ENCODE measurements around the gene SLC4A1AP. TPM values are rescaled to one million over a fixed set of nuclear protein-coding genes. Genes with fewer than 3 reads are reported as not detected.
A peak's percentile ranks its signal among the peaks of the same experiment; 100 is the strongest.

SLC4A1AP gene
- total and polyA plus RNA-seq, 2 of the 13 experiments (the other 11 are each of a cell fraction or from before 2014, with no cell fraction given), result 15.3 to 44.6 TPM

- no peak for TF ChIP-seq ONECUT2 (CRISPR knock-in tag; IDR thresholded peaks at IDR 0.05)
- TF ChIP-seq ZMYM3 (CRISPR knock-in tag; IDR thresholded peaks at IDR 0.05), result no peak
- no peak for TF ChIP-seq ZNF260 (CRISPR knock-in tag; IDR thresholded peaks at IDR 0.05; ENCODE audit: borderline replicate concordance, low read depth)
- TF ChIP-seq REXO4 (CRISPR knock-in tag; IDR thresholded peaks at IDR 0.05; ENCODE audit: borderline replicate concordance), result no peak
- TF ChIP-seq HIVEP1 (CRISPR knock-in tag; IDR thresholded peaks at IDR 0.05), result peak; percentile 75
- no peak; the same call in 1 of the 2 replicates for TF ChIP-seq ZNF646 (CRISPR knock-in tag; IDR thresholded peaks at IDR 0.05)
- TF ChIP-seq ZNF432 (CRISPR knock-in tag; IDR thresholded peaks at IDR 0.05; ENCODE audit: borderline replicate concordance), result no peak
- TF ChIP-seq CCDC6 (CRISPR knock-in tag; IDR thresholded peaks at IDR 0.05), result peak; percentile 85; the same call in 1 of the 2 replicates
- TF ChIP-seq CENPT (CRISPR knock-in tag; IDR thresholded peaks at IDR 0.05; ENCODE audit: low read depth), result no peak
- no peak for TF ChIP-seq ZC3H4 (CRISPR knock-in tag; IDR thresholded peaks at IDR 0.05; ENCODE audit: borderline replicate concordance)
- TF ChIP-seq ZNF850 (CRISPR knock-in tag; conservative IDR thresholded peaks at IDR 0.05), result no peak; the same call in 1 of the 2 replicates
- TF ChIP-seq ZBTB7B (CRISPR knock-in tag; IDR thresholded peaks at IDR 0.05), result peak; percentile 91
- peak; percentile 88; the same call in 1 of the 2 replicates for TF ChIP-seq ZNF878 (CRISPR knock-in tag; IDR thresholded peaks at IDR 0.05)
- TF ChIP-seq KLF15 (CRISPR knock-in tag; IDR thresholded peaks at IDR 0.05; ENCODE audit: borderline replicate concordance), result no peak; the same call in 1 of the 2 replicates
- 0 out of 2 replicates have a peak, but pooled peaks have one; percentile 84 for TF ChIP-seq SNAI1 (CRISPR knock-in tag; IDR thresholded peaks at IDR 0.05; ENCODE audit: borderline replicate concordance)
- TF ChIP-seq, protein P1, sequence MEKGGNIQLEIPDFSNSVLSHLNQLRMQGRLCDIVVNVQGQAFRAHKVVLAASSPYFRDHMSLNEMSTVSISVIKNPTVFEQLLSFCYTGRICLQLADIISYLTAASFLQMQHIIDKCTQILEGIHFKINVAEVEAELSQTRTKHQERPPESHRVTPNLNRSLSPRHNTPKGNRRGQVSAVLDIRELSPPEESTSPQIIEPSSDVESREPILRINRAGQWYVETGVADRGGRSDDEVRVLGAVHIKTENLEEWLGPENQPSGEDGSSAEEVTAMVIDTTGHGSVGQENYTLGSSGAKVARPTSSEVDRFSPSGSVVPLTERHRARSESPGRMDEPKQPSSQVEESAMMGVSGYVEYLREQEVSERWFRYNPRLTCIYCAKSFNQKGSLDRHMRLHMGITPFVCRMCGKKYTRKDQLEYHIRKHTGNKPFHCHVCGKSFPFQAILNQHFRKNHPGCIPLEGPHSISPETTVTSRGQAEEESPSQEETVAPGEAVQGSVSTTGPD (CRISPR knock-in tag; IDR thresholded peaks at IDR 0.05), result peak; percentile 50; the same call in 1 of the 2 replicates
- TF ChIP-seq CREM (IDR thresholded peaks at IDR 0.05), result peak; percentile 73
- TF ChIP-seq CREM (CRISPR knock-in tag; IDR thresholded peaks at IDR 0.05), result peak; percentile 21; the same call in 1 of the 2 replicates
- TF ChIP-seq ZNF781 (CRISPR knock-in tag; IDR thresholded peaks at IDR 0.05; ENCODE audit: borderline replicate concordance, not compliant biosample characterization), result peak; percentile 89
- TF ChIP-seq, protein P2, sequence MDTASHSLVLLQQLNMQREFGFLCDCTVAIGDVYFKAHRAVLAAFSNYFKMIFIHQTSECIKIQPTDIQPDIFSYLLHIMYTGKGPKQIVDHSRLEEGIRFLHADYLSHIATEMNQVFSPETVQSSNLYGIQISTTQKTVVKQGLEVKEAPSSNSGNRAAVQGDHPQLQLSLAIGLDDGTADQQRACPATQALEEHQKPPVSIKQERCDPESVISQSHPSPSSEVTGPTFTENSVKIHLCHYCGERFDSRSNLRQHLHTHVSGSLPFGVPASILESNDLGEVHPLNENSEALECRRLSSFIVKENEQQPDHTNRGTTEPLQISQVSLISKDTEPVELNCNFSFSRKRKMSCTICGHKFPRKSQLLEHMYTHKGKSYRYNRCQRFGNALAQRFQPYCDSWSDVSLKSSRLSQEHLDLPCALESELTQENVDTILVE (CRISPR knock-in tag; IDR thresholded peaks at IDR 0.05), result peak; percentile 88
Observed at GRCh38 chr2:27628767-27629709, 34.7 kb upstream of the SLC4A1AP start, which contains the start of the genes CCDC121 and GPN1 (continued).

Data from HepG2 (cell line).